SK-N-SH treated with all-trans-retinoic acid at 6 μM for 48 hours (cell line): ENCODE results near the gene SCART1.

Experiments used
- ATAC-seq: fragments of 200-7000 bp; cut with Tn5 transposase; 3 replicates; pipeline ENCODE4 v1.9.1; 2020; ENCODE audit warnings: mild to moderate bottlenecking, moderate library complexity
- ARNTL ChIP-seq: fragments of 450-650 bp; formaldehyde crosslinking; IDR thresholded peaks from 2 replicates; pipeline ENCODE4 v1.5.0; 2020; ENCODE audit warnings: low read depth, mild to moderate bottlenecking, moderate library complexity, borderline replicate concordance
- BACH2 ChIP-seq: fragments of 250-450 bp; sonication (Bioruptor Pico); IDR thresholded peaks from 2 replicates; pipeline ENCODE4 v1.9.0; 2021; ENCODE audit warnings: mild to moderate bottlenecking, borderline replicate concordance
- CREB5 ChIP-seq: fragments of 250-450 bp; sonication (Bioruptor Pico); IDR thresholded peaks from 2 replicates; pipeline ENCODE4 v1.5.1; 2020; ENCODE audit warnings: low read depth, mild to moderate bottlenecking, moderate library complexity
- CSDC2 ChIP-seq: fragments of 250-450 bp; sonication (Bioruptor Pico); IDR thresholded peaks from 2 replicates; pipeline ENCODE4 v1.5.0; 2020; ENCODE audit warnings: mild to moderate bottlenecking, moderate library complexity
- ESRRG ChIP-seq: fragments of 250-450 bp; sonication (Bioruptor Pico); IDR thresholded peaks from 2 replicates; pipeline ENCODE4 v1.6.1; 2021; ENCODE audit warnings: mild to moderate bottlenecking
- GLIS3 ChIP-seq: fragments of 250-450 bp; sonication (Bioruptor Pico); IDR thresholded peaks from 2 replicates; pipeline ENCODE4 v1.5.0; 2020; ENCODE audit warnings: mild to moderate bottlenecking, moderate library complexity
- ISL1 ChIP-seq: fragments of 250-450 bp; sonication (Bioruptor Pico); IDR thresholded peaks from 2 replicates; pipeline ENCODE4 v2.1.2; 2022; ENCODE audit warnings: mild to moderate bottlenecking, moderate library complexity
- OSR1 ChIP-seq: fragments of 250-450 bp; sonication (Bioruptor Pico); IDR thresholded peaks from 2 replicates; pipeline ENCODE4 v1.8.0; 2022; ENCODE audit warnings: moderate library complexity, mild to moderate bottlenecking, inconsistent platforms
- PATZ1 ChIP-seq: fragments of 250-450 bp; sonication (Bioruptor Pico); IDR thresholded peaks from 2 replicates; pipeline ENCODE4 v1.8.0; 2020; ENCODE audit warnings: mild to moderate bottlenecking, moderate library complexity, borderline replicate concordance
- POU6F1 ChIP-seq: fragments of 250-450 bp; sonication (Bioruptor Pico); IDR thresholded peaks from 2 replicates; pipeline ENCODE4 v1.8.0; 2021; ENCODE audit warnings: low read depth, mild to moderate bottlenecking, moderate library complexity, borderline replicate concordance
- PPARA ChIP-seq: fragments of 250-450 bp; sonication (Bioruptor Pico); IDR thresholded peaks from 2 replicates; pipeline ENCODE4 v1.5.0; 2020; ENCODE audit warnings: mild to moderate bottlenecking, borderline replicate concordance
- SNAI2 ChIP-seq: fragments of 250-450 bp; sonication (Bioruptor Pico); IDR thresholded peaks from 2 replicates; pipeline ENCODE4 v1.5.0; 2020; ENCODE audit warnings: mild to moderate bottlenecking, moderate library complexity
- TCF4 ChIP-seq: fragments of 250-450 bp; sonication (Bioruptor Pico); IDR thresholded peaks from 2 replicates; pipeline ENCODE4 v1.8.0; 2021; ENCODE audit warnings: mild to moderate bottlenecking, moderate library complexity, borderline replicate concordance
- TSHZ2 ChIP-seq: fragments of 250-450 bp; sonication (Bioruptor Pico); IDR thresholded peaks from 2 replicates; pipeline ENCODE4 v1.5.0; 2020; ENCODE audit warnings: mild to moderate bottlenecking, moderate library complexity
- ZC3H10 ChIP-seq: fragments of 250-450 bp; sonication (Bioruptor Pico); IDR thresholded peaks from 2 replicates; pipeline ENCODE4 v1.5.1; 2021; ENCODE audit warnings: mild to moderate bottlenecking, moderate library complexity
- ZFP3 ChIP-seq: fragments of 250-450 bp; sonication (Bioruptor Pico); IDR thresholded peaks from 2 replicates; pipeline ENCODE4 v1.5.0; 2020; ENCODE audit warnings: mild to moderate bottlenecking, moderate library complexity
- ZFP30 ChIP-seq: fragments of 450-650 bp; formaldehyde crosslinking; IDR thresholded peaks from 2 replicates; pipeline ENCODE4 v1.5.0; 2022; ENCODE audit warnings: mild to moderate bottlenecking, moderate library complexity
- ZNF8 ChIP-seq: fragments of 450-650 bp; formaldehyde crosslinking; IDR thresholded peaks from 2 replicates; pipeline ENCODE4 v1.5.0; 2020; ENCODE audit warnings: mild to moderate bottlenecking, moderate library complexity

The SCART1 gene

GRCh38 chr10:133474665-133475424 lies 21.1 kb downstream of the SCART1 start (continued):
- no peak for TF ChIP-seq PATZ1 (CRISPR knock-in tag)
- TF ChIP-seq GLIS3 (CRISPR knock-in tag): no peak
- TF ChIP-seq TCF4 (CRISPR knock-in tag): no peak
- TF ChIP-seq CREB5 (CRISPR knock-in tag): no peak
- no peak for TF ChIP-seq ISL1 (CRISPR knock-in tag)
- no peak for TF ChIP-seq ESRRG
- no peak for TF ChIP-seq CSDC2 (CRISPR knock-in tag)

GRCh38 chr10:133475425-133475734 lies 21.6 kb downstream of the SCART1 start:
- ATAC-seq: no peak
- TF ChIP-seq SNAI2 (CRISPR knock-in tag) (no peak), ESRRG (no peak), PATZ1 (CRISPR knock-in tag) (no peak), CSDC2 (CRISPR knock-in tag) (no peak), ZC3H10 (CRISPR knock-in tag) (no peak), ARNTL (CRISPR knock-in tag) (no peak), CREB5 (CRISPR knock-in tag) (no peak), ZNF8 (CRISPR knock-in tag) (no peak), TSHZ2 (CRISPR knock-in tag) (no peak)

- no peak for ATAC-seq
- no peak for TF ChIP-seq ZFP30 (CRISPR knock-in tag)
- TF ChIP-seq CREB5 (CRISPR knock-in tag): no peak
- no peak for TF ChIP-seq BACH2 (CRISPR knock-in tag)
- no peak for TF ChIP-seq CSDC2 (CRISPR knock-in tag)
- no peak for TF ChIP-seq ISL1 (CRISPR knock-in tag)
- no peak for TF ChIP-seq TCF4 (CRISPR knock-in tag)
- TF ChIP-seq POU6F1 (CRISPR knock-in tag): no peak
- no peak for TF ChIP-seq ZNF8 (CRISPR knock-in tag)
- no peak for TF ChIP-seq ARNTL (CRISPR knock-in tag)
- TF ChIP-seq PPARA (CRISPR knock-in tag): no peak
- TF ChIP-seq OSR1: no peak
- TF ChIP-seq ZFP3 (CRISPR knock-in tag): no peak
These were observed 22.3 kb downstream of the SCART1 start for GRCh38 chr10:133475821-133476640.
